Endodermal cell (in vitro differentiated cells): ENCODE data around the gene SCNM1. TPM values are rescaled to one million over a fixed set of nuclear protein-coding genes. Genes with fewer than 3 reads are reported as not detected.

ENCODE experiments used
- DNase-seq: peaks from one replicate; pipeline ENCODE4 v3.0.0-alpha.2; 2017
- H3K27ac ChIP-seq: 2 replicates; pipeline ENCODE4 v1.5.1; 2013; ENCODE audit warnings: mild to moderate bottlenecking, low read depth, low read length, moderate library complexity
- H3K27me3 ChIP-seq: 2 replicates; pipeline ENCODE4 v1.6.1; 2013; ENCODE audit warnings: mild to moderate bottlenecking, low read length, moderate library complexity; ENCODE audit not compliant: insufficient read depth, control insufficient read depth, poor library complexity, severe bottlenecking
- H3K36me3 ChIP-seq: 2 replicates; pipeline ENCODE4 v1.7.0; 2013; ENCODE audit warnings: mild to moderate bottlenecking, low read length, moderate library complexity; ENCODE audit not compliant: control insufficient read depth, insufficient read depth
- H3K4me1 ChIP-seq: one replicate; pipeline ENCODE4 v1.7.0; 2013; ENCODE audit warnings: low read length; ENCODE audit not compliant: control insufficient read depth, insufficient read depth
- H3K4me3 ChIP-seq: 2 replicates; pipeline ENCODE4 v1.5.1; 2013; ENCODE audit warnings: mild to moderate bottlenecking, low read length, moderate library complexity
- H3K9ac ChIP-seq: 2 replicates; pipeline ENCODE4 v1.6.1; 2013; ENCODE audit warnings: mild to moderate bottlenecking, low read length, moderate library complexity; ENCODE audit not compliant: poor library complexity, severe bottlenecking; ENCODE audit errors: extremely low read depth
- H3K9me3 ChIP-seq: 2 replicates; pipeline ENCODE4 v1.6.1; 2013; ENCODE audit warnings: mild to moderate bottlenecking, low read length, moderate library complexity; ENCODE audit not compliant: control insufficient read depth
- H3K27ac Mint-ChIP-seq: 2 replicates; pipeline ENCODE4 v1.8.0; 2020; ENCODE audit warnings: mixed read lengths
- H3K27me3 Mint-ChIP-seq: 2 replicates; pipeline ENCODE4 v1.8.0; 2021; ENCODE audit warnings: mild to moderate bottlenecking, mixed read lengths; ENCODE audit not compliant: insufficient read depth
- H3K36me3 Mint-ChIP-seq: 2 replicates; pipeline ENCODE4 v1.8.0; 2020; ENCODE audit warnings: low read depth, mixed read lengths
- H3K4me1 Mint-ChIP-seq: 2 replicates; pipeline ENCODE4 v1.8.0; 2020; ENCODE audit warnings: mixed read lengths
- H3K4me3 Mint-ChIP-seq: 2 replicates; pipeline ENCODE4 v1.8.0; 2020; ENCODE audit warnings: mild to moderate bottlenecking, moderate library complexity, mixed read lengths
- H3K9me3 Mint-ChIP-seq: 2 replicates; pipeline ENCODE4 v1.8.0; 2020; ENCODE audit warnings: mild to moderate bottlenecking, mixed read lengths
- CTCF ChIP-seq: fragments of 200-600 bp; sonication (generic); conservative IDR thresholded peaks from 2 replicates; pipeline ENCODE4 v1.5.0; 2021; ENCODE audit warnings: antibody characterized with exemption, mild to moderate bottlenecking
- WGBS, 2 experiments: methylation state at CpG; one replicate each; pipeline versions ENCODE4 v1.1.5 to v1.1.7; 2013; ENCODE audit warnings: missing lambda C conversion rate in 2 of 2, mixed read lengths in 1 of 2; ENCODE audit not compliant: insufficient coverage in 1 of 2, insufficient read length in 1 of 2; 5-methylcytosine and 5-hydroxymethylcytosine counted together
- total RNA-seq, 2 donors: library from RNA; stranded (reverse); fragmentation: NEBNext Ultra II Directional in 1 of 2; extraction: Animal tissue kit (Norgen Biotek cat#: 25700) in 1 of 2; gene quantifications; 2 replicates in 1 of 2; 3 replicates in 1 of 2; pipeline ENCODE4 v1.2.1, GENCODE V29; 2021

Gene SCNM1
- total RNA-seq, 2 donors from 2014 or later, result 41.1 to 44.8 TPM

- WGBS, 2 experiments, result 84 to 90% methylated on average over 6 of the region's 6 CpGs
- Histone ChIP-seq H3K36me3 (no peaks in the 10 kb centered on the region), H3K27me3 (no peaks in the 10 kb centered on the region), H3K9ac (no peak overlapping the region), H3K4me3 (no peak overlapping the region), H3K4me1 (no peaks in the 10 kb centered on the region), H3K9me3 (no peaks in the 10 kb centered on the region), H3K27ac (no peak overlapping the region)
- peak; percentile 57 for DNase-seq
- Mint-ChIP-seq H3K9me3 (no peaks in the 10 kb centered on the region), H3K27ac (no peak overlapping the region), H3K27me3 (peaks cover 13% of the 10 kb centered on the region), H3K36me3 (peaks cover 2% of the 10 kb centered on the region), H3K4me3 (no peak overlapping the region), H3K4me1 (peaks cover 14% of the 10 kb centered on the region)
- no peak for TF ChIP-seq CTCF
Observed at GRCh38 chr1:151128800-151129199, 37.1 kb upstream of the SCNM1 start.

GRCh38 chr1:151130987-151131586 is 34.9 kb upstream of the SCNM1 start:
- no peak for TF ChIP-seq CTCF
- H3K36me3 Mint-ChIP-seq, result peaks cover 19% of the 10 kb centered on the region
- H3K4me3 Mint-ChIP-seq, result peak overlapping the region; percentile 60
- Histone ChIP-seq H3K4me3 (peak overlapping the region; percentile 61), H3K27ac (no peak overlapping the region), H3K4me1 (no peaks in the 10 kb centered on the region), H3K9ac (no peak overlapping the region), H3K27me3 (no peaks in the 10 kb centered on the region), H3K9me3 (no peaks in the 10 kb centered on the region), H3K36me3 (peaks cover 13% of the 10 kb centered on the region)
- H3K27me3 Mint-ChIP-seq, result peaks cover 20% of the 10 kb centered on the region
- WGBS, 2 experiments, result 19 to 46% methylated on average over 38 to 45 of the region's 45 CpGs
- H3K9me3 Mint-ChIP-seq, result no peaks in the 10 kb centered on the region
- peaks cover under 1% of the 10 kb centered on the region for H3K4me1 Mint-ChIP-seq
- DNase-seq, result peak; percentile 98
- H3K27ac Mint-ChIP-seq, result peak overlapping the region; percentile 75

GRCh38 chr1:151131701-151132334 is 34.1 kb upstream of the SCNM1 start:
- Histone ChIP-seq H3K4me1 (no peaks in the 10 kb centered on the region), H3K27me3 (no peaks in the 10 kb centered on the region), H3K9ac (no peak overlapping the region), H3K27ac (no peak overlapping the region), H3K4me3 (peak overlapping the region; percentile 61), H3K36me3 (peaks cover 20% of the 10 kb centered on the region), H3K9me3 (no peaks in the 10 kb centered on the region)
- TF ChIP-seq CTCF, result no peak
- peaks cover 20% of the 10 kb centered on the region for H3K27me3 Mint-ChIP-seq
- 52 to 65% methylated on average over 35 to 39 of the region's 39 CpGs for WGBS, 2 experiments
- peaks cover 27% of the 10 kb centered on the region for H3K36me3 Mint-ChIP-seq
- peak overlapping the region; percentile 60 for H3K4me3 Mint-ChIP-seq
- H3K4me1 Mint-ChIP-seq, result no peaks in the 10 kb centered on the region
- H3K27ac Mint-ChIP-seq, result peak overlapping the region; percentile 75
- peak; percentile 84 for DNase-seq
- no peaks in the 10 kb centered on the region for H3K9me3 Mint-ChIP-seq
